Measurements from ENCODE around the gene VPS36.
"Not testable (repeated sequence)": the region's sequence is repeated elsewhere in the genome, so short reads cannot be mapped to it uniquely, and the experiment has no call there.

VPS36 gene

GRCh38 chr13:52377898-52378297, 72.5 kb downstream of the VPS36 start:
- no peaks in the 10 kb centered on the region for H3K36me3 ChIP-seq (ENCODE audit: control insufficient read depth, insufficient read depth, low read length)
- no peak overlapping the region for H2AFZ ChIP-seq
- H3K4me1 ChIP-seq, result no peaks in the 10 kb centered on the region
- no peaks in the 10 kb centered on the region for H3K27me3 ChIP-seq (ENCODE audit: control insufficient read depth, insufficient read depth, low read length)
- no peaks in the 10 kb centered on the region for H3K79me2 ChIP-seq
- H3K4me3 ChIP-seq (ENCODE audit: low read depth, low read length), result no peak overlapping the region
- no peak overlapping the region for H3K27ac ChIP-seq
- no peak overlapping the region for H3K4me2 ChIP-seq (ENCODE audit: low read length)
- H3K9me3 ChIP-seq (ENCODE audit: control insufficient read depth, low read length), result no peaks in the 10 kb centered on the region
- H3K9ac ChIP-seq, result no peak overlapping the region
- TF ChIP-seq CTCF (IDR thresholded peaks at IDR 0.05), result no peak

GRCh38 chr13:52374873-52375411, 75.5 kb downstream of the VPS36 start:
- no peak overlapping the region for H2AFZ ChIP-seq
- H3K9ac ChIP-seq, result no peak overlapping the region
- no peaks in the 10 kb centered on the region for H3K9me3 ChIP-seq (ENCODE audit: control insufficient read depth, low read length)
- no peak overlapping the region for H3K4me2 ChIP-seq (ENCODE audit: low read length)
- TF ChIP-seq CTCF (IDR thresholded peaks at IDR 0.05), result no peak
- no peaks in the 10 kb centered on the region for H3K79me2 ChIP-seq
- no peaks in the 10 kb centered on the region for H3K36me3 ChIP-seq (ENCODE audit: control insufficient read depth, insufficient read depth, low read length)
- H3K4me3 ChIP-seq (ENCODE audit: low read depth, low read length), result no peak overlapping the region
- no peaks in the 10 kb centered on the region for H3K4me1 ChIP-seq
- no peaks in the 10 kb centered on the region for H3K27me3 ChIP-seq (ENCODE audit: control insufficient read depth, insufficient read depth, low read length)
- no peak overlapping the region for H3K27ac ChIP-seq

- no peak overlapping the region for H3K27ac ChIP-seq
- no peak overlapping the region for H3K9ac ChIP-seq
- TF ChIP-seq CTCF (IDR thresholded peaks at IDR 0.05), result no peak
Measured at GRCh38 chr13:52374389-52374788, 76.0 kb downstream of the VPS36 start.

GRCh38 chr13:52373277-52373676, 77.2 kb downstream of the VPS36 start:
- H3K27ac ChIP-seq; H3K79me2 ChIP-seq; H3K36me3 ChIP-seq (ENCODE audit: control insufficient read depth, insufficient read depth, low read length); H3K9ac ChIP-seq; H3K4me3 ChIP-seq (ENCODE audit: low read depth, low read length); H3K9me3 ChIP-seq (ENCODE audit: control insufficient read depth, low read length); H3K4me2 ChIP-seq (ENCODE audit: low read length); H2AFZ ChIP-seq; H3K27me3 ChIP-seq (ENCODE audit: control insufficient read depth, insufficient read depth, low read length); H3K4me1 ChIP-seq: not testable (repeated sequence)

More at GRCh38 chr13:52374389-52374788, 76.0 kb downstream of the VPS36 start:
- no peaks in the 10 kb centered on the region for H3K36me3 ChIP-seq (ENCODE audit: control insufficient read depth, insufficient read depth, low read length)
- no peak overlapping the region for H2AFZ ChIP-seq
- H3K4me3 ChIP-seq (ENCODE audit: low read depth, low read length), result no peak overlapping the region
- no peaks in the 10 kb centered on the region for H3K27me3 ChIP-seq (ENCODE audit: control insufficient read depth, insufficient read depth, low read length)
- no peaks in the 10 kb centered on the region for H3K79me2 ChIP-seq
- H3K9me3 ChIP-seq (ENCODE audit: control insufficient read depth, low read length), result no peaks in the 10 kb centered on the region
- no peak overlapping the region for H3K4me2 ChIP-seq (ENCODE audit: low read length)
- no peaks in the 10 kb centered on the region for H3K4me1 ChIP-seq

GRCh38 chr13:52371736-52372247, 78.6 kb downstream of the VPS36 start:
- Histone ChIP-seq H3K9me3 (ENCODE audit: control insufficient read depth, low read length) (no peaks in the 10 kb centered on the region), H3K27ac (no peak overlapping the region), H2AFZ (no peak overlapping the region), H3K27me3 (ENCODE audit: control insufficient read depth, insufficient read depth, low read length) (no peaks in the 10 kb centered on the region), H3K4me2 (ENCODE audit: low read length) (no peak overlapping the region), H3K9ac (no peak overlapping the region), H3K36me3 (ENCODE audit: control insufficient read depth, insufficient read depth, low read length) (no peaks in the 10 kb centered on the region), H3K79me2 (no peaks in the 10 kb centered on the region), H3K4me1 (no peaks in the 10 kb centered on the region), H3K4me3 (ENCODE audit: low read depth, low read length) (no peak overlapping the region)
- no peak for TF ChIP-seq CTCF (IDR thresholded peaks at IDR 0.05)
